ES-I3 (cell line): Measurements from ENCODE around the gene STK4.
A peak's percentile ranks its signal among the peaks of the same experiment; 100 is the strongest.

ENCODE experiments used
- H3K36me3 ChIP-seq: 2 replicates; pipeline ENCODE4 v1.6.1; 2013; ENCODE audit warnings: mild to moderate bottlenecking, low read length, control low read depth, moderate library complexity; ENCODE audit not compliant: insufficient read depth
- H3K4me1 ChIP-seq: 2 replicates; pipeline ENCODE4 v1.6.1; 2013; ENCODE audit warnings: mild to moderate bottlenecking, control low read depth, low read length; ENCODE audit not compliant: insufficient read depth
- H3K9ac ChIP-seq: 2 replicates; pipeline ENCODE4 v1.6.1; 2013; ENCODE audit warnings: low read depth, mild to moderate bottlenecking, low read length, moderate library complexity
- H3K9me3 ChIP-seq: 2 replicates; pipeline ENCODE4 v1.6.1; 2013; ENCODE audit warnings: mild to moderate bottlenecking, low read length, moderate library complexity; ENCODE audit not compliant: control insufficient read depth, insufficient read depth

Gene STK4

DNA sequence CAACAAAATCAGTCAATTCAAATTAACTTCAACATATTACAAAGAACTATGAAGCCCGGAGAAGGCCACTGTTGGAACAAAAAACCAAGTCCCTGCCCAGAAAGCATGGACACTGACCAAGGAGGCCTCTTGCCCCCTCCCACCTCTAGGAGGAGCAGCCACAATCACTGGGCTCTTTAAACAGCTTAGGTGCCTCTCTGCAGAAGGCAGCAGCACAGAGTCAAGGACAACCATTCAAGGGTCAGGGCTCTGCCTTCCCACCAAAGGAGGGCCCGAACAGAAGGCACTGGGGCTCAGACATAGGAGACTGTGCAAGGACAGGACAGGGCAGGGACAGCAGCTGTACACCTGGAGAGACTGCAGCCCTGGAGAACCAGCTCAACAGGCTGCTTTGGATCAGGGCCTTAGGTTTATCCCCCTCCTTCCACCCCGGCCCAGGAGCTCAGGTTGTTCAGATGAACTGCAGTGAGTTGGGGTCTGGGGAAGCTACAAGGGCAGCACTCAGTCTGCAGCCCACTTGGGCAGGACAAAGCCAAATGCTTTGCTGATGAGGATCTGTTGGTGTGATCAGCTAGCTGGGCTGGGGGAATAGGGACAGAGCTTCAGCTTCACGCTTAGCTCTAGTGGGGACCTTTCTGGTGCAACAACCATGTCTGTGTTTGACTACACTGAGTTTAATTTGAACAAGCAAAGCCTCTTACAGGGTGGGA lies 23.9 kb upstream of the STK4 start:
- no peak overlapping the region for H3K9ac ChIP-seq
- H3K4me1 ChIP-seq: no peaks in the 10 kb centered on the region
- H3K36me3 ChIP-seq: peaks cover 26% of the 10 kb centered on the region
- H3K9me3 ChIP-seq: no peaks in the 10 kb centered on the region

DNA sequence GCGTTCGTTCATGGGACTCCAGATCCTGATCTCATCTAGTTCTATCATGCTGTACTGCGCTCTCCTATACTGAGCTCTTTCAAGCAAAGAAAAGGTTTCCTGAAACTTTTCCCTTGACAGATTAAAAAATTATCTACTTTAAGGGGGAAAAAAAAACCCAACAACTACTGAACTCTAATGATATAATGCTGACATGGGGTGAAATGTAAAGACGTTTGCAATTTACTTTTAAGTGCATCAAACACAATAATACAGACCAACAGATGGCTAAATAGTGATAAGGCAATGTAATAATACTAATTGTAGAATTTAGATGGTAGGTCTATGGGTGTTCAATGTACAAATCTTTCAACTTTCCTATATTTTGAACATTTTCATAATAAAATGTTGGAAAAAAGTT lies 22.5 kb upstream of the STK4 start:
- Histone ChIP-seq H3K9me3 (no peaks in the 10 kb centered on the region), H3K36me3 (peaks cover 31% of the 10 kb centered on the region), H3K4me1 (no peaks in the 10 kb centered on the region), H3K9ac (no peak overlapping the region)

DNA sequence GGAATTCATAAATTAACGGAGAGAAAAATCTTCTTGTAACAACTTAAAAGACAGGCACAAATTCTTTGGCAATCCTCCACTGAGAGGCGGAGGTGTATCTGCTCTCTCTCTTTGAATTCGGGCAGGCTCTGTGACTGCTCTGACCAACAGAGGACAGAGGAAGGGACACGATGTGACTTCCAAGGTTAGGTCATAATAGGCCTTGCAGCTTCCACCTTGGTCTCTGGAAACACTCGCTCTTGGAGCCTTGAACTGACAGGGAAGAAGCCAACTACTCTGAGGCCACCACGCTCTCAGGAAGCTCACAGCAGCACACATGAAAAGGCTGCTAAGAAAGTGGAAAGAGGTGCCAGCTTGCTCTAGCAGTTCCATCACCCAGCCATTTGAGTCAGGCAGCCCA lies 21.1 kb upstream of the STK4 start:
- Histone ChIP-seq H3K9me3 (no peaks in the 10 kb centered on the region), H3K36me3 (peaks cover 26% of the 10 kb centered on the region), H3K9ac (no peak overlapping the region), H3K4me1 (no peaks in the 10 kb centered on the region)

- Histone ChIP-seq H3K36me3 (peaks cover 27% of the 10 kb centered on the region), H3K9me3 (no peaks in the 10 kb centered on the region), H3K4me1 (no peaks in the 10 kb centered on the region), H3K9ac (no peak overlapping the region)
Measured at GRCh38 chr20:44946271-44946852, 19.9 kb upstream of the STK4 start.

DNA sequence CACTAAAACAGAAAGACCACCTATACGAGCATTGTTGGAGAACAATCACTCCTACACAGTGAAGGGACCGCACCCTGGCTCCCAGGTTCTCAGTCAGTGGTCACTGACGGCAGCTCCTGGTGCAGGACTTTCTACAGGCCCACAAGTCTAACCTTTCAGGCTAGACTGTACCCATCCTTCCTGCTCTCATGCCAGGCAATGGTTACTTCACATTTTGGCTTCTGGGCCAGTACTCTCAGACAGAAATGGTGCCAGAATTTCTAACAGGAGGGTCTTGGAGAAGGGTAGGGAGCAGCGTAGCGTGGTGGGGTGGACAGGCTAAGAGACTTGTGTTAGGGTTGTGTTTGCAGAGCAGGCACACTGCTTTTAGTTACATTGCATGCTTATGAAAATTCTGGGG lies 18.2 kb upstream of the STK4 start:
- H3K36me3 ChIP-seq: peaks cover 33% of the 10 kb centered on the region
- H3K4me1 ChIP-seq: no peaks in the 10 kb centered on the region
- H3K9ac ChIP-seq: no peak overlapping the region

DNA sequence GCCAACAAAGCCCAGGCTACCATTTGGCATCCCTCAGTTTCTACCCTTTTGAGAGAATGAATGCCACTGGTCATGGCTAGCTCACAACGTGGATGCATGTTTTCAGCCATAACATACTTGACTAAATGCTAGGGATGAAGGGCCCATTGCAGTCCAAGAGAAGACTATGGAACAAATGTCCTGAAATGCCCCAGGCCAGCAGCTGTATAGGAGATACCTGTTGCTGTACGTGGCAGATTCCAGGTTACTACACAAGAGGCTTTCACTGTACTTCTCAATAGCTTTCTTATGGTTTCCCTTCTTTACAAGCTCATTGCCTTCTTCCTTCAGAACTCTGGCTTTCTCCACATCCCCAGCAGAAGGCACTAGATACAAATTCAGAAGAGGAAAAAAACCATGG lies 17.8 kb upstream of the STK4 start:
- H3K9ac ChIP-seq: no peak overlapping the region
- H3K4me1 ChIP-seq: no peaks in the 10 kb centered on the region
- H3K9me3 ChIP-seq: no peaks in the 10 kb centered on the region
- peaks cover 30% of the 10 kb centered on the region for H3K36me3 ChIP-seq

More for the DNA sequence above, 18.2 kb upstream of the STK4 start:
- H3K9me3 ChIP-seq: no peaks in the 10 kb centered on the region

- no peaks in the 10 kb centered on the region for H3K9me3 ChIP-seq
Measured at GRCh38 chr20:44950368-44950767, 15.9 kb upstream of the STK4 start.

GRCh38 chr20:44952731-44953130 lies 13.6 kb upstream of the STK4 start:
- Histone ChIP-seq H3K9ac (no peak overlapping the region), H3K36me3 (peaks cover 40% of the 10 kb centered on the region), H3K4me1 (no peaks in the 10 kb centered on the region)

More at GRCh38 chr20:44950368-44950767, 15.9 kb upstream of the STK4 start:
- H3K36me3 ChIP-seq: peaks cover 40% of the 10 kb centered on the region
- no peaks in the 10 kb centered on the region for H3K4me1 ChIP-seq
- no peak overlapping the region for H3K9ac ChIP-seq

GRCh38 chr20:44954211-44954610 lies 12.1 kb upstream of the STK4 start:
- Histone ChIP-seq H3K36me3 (peaks cover 35% of the 10 kb centered on the region), H3K4me1 (peaks cover 4% of the 10 kb centered on the region; the same call in 1 of the 2 replicates), H3K9ac (no peak overlapping the region), H3K9me3 (no peaks in the 10 kb centered on the region)

More at GRCh38 chr20:44952731-44953130, 13.6 kb upstream of the STK4 start:
- H3K9me3 ChIP-seq: no peaks in the 10 kb centered on the region

GRCh38 chr20:44955270-44955669 lies 11.0 kb upstream of the STK4 start:
- no peak overlapping the region for H3K9ac ChIP-seq
- peaks cover 35% of the 10 kb centered on the region for H3K36me3 ChIP-seq
- peaks cover 4% of the 10 kb centered on the region; the same call in 1 of the 2 replicates for H3K4me1 ChIP-seq
- H3K9me3 ChIP-seq: no peaks in the 10 kb centered on the region

- Histone ChIP-seq H3K9ac (no peak overlapping the region), H3K9me3 (no peaks in the 10 kb centered on the region), H3K4me1 (peaks cover 10% of the 10 kb centered on the region), H3K36me3 (peaks cover 29% of the 10 kb centered on the region; the same call in 1 of the 2 replicates)
Measured at GRCh38 chr20:44956410-44956809, 9.9 kb upstream of the STK4 start.

DNA sequence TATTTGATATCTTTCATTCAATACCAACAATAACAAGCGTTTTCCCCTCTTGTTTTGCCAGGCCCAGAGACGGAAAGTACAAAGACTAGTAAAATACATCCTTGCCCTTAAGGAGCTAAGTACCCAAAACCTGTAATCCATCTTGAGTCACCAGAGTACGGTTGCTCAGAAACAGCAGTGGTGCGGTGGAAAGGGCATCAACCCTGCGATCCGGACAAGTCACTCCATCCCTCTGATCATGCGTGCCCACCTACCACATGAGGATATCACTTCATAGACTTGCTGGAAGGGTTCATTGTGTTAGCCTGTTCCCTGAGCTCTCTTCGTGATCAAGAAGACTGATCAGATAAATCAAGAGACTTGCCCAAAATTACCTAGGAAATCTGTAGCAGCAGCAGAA lies 8.0 kb upstream of the STK4 start:
- peaks cover 18% of the 10 kb centered on the region; the same call in 1 of the 2 replicates for H3K36me3 ChIP-seq
- H3K4me1 ChIP-seq: peaks cover 10% of the 10 kb centered on the region
- no peak overlapping the region for H3K9ac ChIP-seq
- H3K9me3 ChIP-seq: no peaks in the 10 kb centered on the region

DNA sequence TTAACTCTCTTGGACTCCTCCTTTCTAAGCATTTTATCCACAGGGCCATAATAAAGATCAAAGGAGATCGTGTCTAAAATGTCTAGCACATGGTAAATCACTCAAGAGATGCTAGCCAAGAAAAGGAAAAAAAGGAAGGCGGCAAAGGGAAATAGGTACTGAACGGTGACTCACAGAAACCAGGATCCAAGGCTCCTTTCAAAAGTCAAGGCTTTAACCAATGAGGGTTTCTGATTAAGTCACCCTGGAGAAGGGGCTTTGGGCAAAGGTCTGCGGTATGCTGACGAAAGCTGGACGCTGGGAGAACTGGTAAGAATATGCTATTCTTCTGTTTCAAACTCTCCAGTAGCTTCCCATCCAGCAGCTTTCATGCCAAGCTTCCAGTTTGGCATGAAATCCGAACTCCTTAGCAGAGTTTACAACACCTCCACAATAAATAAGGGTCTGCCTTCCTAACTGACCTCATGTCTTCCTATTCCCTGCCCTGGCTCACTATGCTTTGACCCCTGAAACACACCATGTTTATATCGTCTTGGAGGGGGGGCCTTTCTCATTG lies 7.2 kb upstream of the STK4 start:
- Histone ChIP-seq H3K36me3 (peaks cover 16% of the 10 kb centered on the region; the same call in 1 of the 2 replicates), H3K4me1 (peaks cover 10% of the 10 kb centered on the region), H3K9me3 (no peaks in the 10 kb centered on the region)

GRCh38 chr20:44959638-44960102 lies 6.6 kb upstream of the STK4 start:
- Histone ChIP-seq H3K36me3 (peaks cover 13% of the 10 kb centered on the region; the same call in 1 of the 2 replicates), H3K9me3 (no peaks in the 10 kb centered on the region), H3K9ac (peak overlapping the region; percentile 74), H3K4me1 (peaks cover 10% of the 10 kb centered on the region)

More for the DNA sequence above, 7.2 kb upstream of the STK4 start:
- peak overlapping the region; percentile 74 for H3K9ac ChIP-seq
